G401.6 (cell line): ENCODE measurements around the gene PACC1.

Experiments used
- FAIRE-seq: peaks from 2 replicates; lab custom pipeline; 2012; peaks lifted over from hg19 to GRCh38; lab: Jason Lieb, UNC

The PACC1 gene

GRCh38 chr1:212437179-212437798 is 22.6 kb upstream of the PACC1 start:
- FAIRE-seq: no peak

DNA sequence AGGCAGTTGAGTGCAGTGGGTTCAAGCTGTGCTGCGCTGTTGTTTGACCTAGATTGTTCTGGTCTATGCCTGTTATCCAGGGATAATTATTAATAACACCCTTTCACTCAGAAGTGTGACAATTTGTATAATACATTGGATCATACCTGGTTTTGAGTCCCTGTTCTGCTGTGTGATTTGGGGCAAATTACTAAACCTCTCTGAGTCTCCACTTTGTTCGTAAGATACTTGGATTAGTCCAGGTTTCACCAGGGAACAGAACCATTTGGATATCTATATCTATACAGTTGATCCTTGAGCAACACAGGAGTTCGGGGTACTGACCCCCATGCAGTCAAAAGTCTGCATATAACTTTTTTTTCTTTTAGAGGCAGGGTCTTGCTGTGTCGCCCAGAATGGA is 20.3 kb upstream of the PACC1 start:
- FAIRE-seq: no peak

DNA sequence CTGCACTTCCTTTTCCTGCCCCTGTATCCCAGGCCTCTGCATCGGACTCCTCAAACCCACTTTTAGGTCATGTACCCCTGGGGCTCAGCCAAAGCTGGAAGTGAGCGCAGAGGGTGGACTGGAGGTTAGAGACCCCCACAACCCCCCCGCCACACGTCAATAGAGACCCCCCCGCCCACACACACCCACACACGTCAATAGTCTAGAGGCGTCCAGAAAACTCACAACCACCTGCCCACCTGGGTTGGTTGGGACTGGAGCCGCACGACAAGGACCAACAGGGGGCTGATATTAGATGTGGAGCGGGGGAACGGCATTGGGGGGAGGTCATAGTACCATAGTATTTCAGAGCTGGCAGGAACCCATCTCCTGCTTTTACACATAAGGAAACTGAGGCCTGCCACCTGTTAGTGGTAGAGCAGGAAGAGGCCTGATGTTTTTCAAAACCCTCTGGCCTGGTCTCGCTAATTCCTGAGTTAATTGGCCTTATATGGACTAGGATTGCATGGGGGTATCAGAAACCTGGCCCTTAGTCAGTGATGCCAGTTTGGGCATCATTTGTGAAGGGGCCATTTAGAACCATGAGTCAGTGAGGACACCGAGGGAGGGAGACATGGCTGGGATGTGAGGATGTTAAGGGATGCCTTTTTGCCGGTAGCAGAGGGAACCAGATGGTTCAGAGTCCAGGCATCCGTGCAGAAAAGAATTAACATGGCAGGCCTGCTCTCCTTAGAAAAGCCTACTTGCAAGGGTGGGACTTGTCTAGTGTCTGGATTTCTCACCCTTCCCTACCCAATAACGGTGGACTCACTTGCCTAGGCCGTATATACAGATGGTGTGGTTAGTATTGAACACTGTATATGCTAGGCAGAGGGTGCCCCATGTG is 19.1 kb upstream of the PACC1 start:
- FAIRE-seq: no peak

DNA sequence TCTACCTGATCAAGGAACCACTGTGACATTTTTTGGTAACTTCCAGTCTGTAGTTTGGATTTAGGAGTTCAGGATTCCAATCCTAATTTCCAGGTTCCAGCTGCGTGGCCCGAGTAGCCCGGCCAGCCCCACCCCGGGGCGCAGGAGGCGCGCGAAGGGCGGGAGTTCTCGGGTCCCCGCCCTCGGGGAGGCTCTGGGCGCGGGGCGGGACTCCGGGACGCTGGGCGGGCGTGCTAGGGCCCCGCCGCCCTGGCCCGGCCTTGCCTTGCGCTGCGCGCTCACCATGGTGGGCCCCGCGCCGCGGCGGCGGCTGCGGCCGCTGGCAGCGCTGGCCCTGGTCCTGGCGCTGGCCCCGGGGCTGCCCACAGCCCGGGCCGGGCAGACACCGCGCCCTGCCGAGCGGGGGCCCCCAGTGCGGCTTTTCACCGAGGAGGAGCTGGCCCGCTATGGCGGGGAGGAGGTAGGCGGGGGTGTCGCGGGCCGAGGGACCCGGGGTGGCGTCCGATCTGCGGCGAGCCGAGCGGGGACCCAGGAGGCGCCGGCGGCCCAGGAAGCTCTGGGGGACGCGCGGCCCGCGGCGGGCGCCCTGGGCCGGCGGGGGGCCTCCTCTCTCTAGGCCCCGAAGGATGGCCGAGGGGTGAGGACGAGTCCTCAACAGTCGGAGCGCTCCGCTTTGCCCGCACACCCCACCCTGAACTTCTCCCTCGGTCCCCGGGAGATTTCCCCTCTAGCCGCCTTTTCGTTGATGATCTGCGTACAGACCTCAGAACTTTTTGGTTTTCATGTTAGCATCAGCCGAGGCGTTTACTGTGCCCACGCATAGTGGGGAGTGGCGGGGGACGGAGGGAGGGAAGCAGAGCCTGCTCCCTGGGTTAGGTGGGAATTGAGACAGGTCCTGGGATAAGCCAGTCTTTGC is 18.2 kb upstream of the PACC1 start, which contains the start of gene NENF:
TSS of gene NENF (plus strand) at position 260 of the 916 bp plus-strand sequence. CDS start at position 284, 24 bp downstream.
- no peak for FAIRE-seq

- FAIRE-seq: no peak
These were observed 17.6 kb upstream of the PACC1 start for GRCh38 chr1:212432272-212432660.

GRCh38 chr1:212431644-212432043 is 17.0 kb upstream of the PACC1 start:
- no peak for FAIRE-seq

DNA sequence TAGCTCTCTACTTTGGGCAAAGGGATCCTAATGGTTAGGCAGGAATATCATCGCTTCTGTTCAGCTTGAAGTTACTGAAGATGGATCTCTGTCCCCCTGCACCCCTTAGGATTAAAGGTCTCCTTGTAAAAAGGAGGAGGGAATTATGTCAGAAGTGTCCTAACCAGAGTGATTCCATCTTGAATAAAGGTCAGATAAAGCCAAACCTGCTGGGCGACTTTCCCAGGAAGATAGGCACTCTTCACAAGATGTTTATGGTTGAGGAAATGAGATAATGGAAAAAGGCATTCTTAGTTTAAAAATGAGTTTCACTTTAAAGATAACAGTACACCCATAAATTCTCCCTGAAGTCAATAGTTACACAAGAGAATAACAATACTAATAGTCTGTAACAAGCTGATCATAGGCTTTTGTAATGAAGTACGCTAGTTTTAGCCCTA is 16.3 kb upstream of the PACC1 start:
- FAIRE-seq: no peak

DNA sequence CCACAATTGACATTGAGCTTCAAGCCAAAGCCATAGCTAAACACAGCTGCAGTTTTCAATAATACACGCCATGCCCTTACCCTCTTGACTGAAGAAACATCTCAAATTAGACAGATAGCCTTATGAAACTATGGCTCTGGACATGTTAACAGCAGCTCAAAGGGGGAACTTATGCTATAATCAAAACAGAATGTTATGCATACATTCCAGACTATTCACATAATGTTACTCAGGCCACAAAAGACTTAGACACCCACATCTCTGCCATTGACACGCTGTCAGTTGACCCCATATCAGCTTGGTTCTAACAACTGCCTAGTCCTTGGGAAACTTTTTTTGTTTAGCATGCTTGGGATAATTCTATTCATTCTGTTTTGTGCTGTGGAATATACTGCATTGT is 15.7 kb upstream of the PACC1 start:
- no peak for FAIRE-seq

DNA sequence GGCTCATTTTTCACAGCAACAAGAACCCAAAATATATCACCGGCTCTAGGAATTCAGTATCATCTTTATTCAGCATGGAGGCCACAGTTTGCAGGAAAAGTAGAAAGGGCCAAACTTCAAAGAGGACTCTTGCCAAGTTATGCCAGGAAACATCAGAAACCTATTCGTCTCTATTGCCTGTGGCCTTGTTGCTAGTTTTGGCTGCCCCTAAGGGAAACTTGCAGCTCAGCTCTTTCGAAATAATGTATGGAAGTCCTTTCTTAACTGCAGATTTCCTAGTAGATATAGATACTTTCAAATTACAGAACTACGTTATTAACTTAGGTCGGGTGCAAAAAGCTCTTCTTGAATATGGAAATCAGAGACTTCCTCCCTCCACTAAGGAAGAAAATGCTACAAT is 13.8 kb upstream of the PACC1 start:
- no peak for FAIRE-seq

DNA sequence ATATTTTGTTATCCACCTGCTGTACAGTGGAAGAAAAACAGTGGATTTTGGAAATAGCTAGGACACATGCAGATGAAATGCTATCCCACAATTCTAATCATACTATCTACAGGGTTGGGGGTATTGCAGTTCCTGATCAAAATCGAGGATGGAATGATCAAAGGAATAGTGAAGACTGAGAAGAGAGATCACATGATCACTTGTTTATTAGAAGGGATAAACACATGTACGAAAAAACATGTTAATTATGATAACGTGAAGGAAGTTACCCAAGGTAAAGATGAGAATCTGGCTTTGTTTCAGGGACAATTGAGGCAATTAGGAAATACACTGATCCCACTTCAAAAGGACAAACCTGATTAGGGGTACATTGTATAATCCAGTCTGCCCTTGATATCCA is 9.2 kb upstream of the PACC1 start:
- no peak for FAIRE-seq

- FAIRE-seq: no peak
These were observed 6.5 kb upstream of the PACC1 start for GRCh38 chr1:212421165-212421564.

DNA sequence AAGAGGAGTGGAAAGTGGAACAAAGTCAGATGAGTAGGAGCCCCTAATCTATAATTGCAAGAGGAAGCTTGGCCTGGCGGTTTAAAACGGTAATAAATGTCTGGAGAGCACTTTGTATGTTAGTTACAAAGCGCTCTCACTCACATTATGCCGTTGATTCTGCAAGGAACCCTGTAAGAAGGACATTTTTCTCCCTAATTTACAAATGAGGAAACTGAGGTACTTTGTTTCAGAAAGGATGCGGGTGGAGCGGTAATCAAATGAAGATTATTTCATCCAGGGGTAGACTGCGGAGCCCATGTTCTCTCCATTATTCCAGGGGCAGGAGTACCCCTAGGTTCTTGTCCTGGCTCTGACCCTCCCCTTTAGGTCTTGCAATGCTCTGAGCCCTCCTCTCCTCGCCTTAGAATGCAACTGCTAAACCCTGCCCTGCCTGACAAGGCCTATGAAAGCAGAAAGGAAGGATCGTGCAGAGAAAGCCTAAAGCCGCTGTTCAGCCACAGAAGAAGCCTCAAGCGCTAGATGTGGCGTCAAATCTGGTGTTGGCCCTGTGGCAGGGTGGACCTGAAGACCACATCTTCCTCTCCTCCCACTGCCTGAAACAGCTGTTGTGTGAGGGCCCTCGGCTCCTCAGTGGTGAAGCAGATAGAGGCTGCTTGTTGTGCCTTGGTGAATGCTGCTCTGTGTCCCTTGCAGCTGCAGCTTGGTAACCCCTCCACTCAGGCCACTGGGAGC is 588 bp upstream of the PACC1 start:
- no peak for FAIRE-seq

GRCh38 chr1:212413902-212414327 is 771 bp downstream of the PACC1 start:
- FAIRE-seq: no peak

DNA sequence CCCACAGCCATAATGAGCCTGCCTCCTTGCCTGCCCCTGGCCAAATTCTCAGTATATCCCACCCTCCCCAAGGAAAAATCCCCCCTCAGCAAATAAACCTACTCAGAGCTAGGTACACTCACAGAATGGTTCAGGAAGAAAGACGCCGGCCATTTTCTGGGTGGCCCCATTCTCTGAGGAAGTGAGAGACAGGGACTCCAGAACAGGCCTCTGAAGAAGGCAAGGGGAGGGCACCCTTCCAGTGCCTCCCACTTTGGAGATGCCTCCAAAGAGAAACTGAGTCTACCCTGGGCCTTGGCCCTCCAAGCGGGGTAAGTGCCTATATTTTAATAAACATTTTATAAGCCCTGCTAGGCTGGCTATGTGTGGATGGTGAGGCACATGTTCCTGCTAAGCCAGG is 2.3 kb downstream of the PACC1 start:
- FAIRE-seq: no peak

GRCh38 chr1:212410231-212410820 is 4.4 kb downstream of the PACC1 start:
- no peak for FAIRE-seq

DNA sequence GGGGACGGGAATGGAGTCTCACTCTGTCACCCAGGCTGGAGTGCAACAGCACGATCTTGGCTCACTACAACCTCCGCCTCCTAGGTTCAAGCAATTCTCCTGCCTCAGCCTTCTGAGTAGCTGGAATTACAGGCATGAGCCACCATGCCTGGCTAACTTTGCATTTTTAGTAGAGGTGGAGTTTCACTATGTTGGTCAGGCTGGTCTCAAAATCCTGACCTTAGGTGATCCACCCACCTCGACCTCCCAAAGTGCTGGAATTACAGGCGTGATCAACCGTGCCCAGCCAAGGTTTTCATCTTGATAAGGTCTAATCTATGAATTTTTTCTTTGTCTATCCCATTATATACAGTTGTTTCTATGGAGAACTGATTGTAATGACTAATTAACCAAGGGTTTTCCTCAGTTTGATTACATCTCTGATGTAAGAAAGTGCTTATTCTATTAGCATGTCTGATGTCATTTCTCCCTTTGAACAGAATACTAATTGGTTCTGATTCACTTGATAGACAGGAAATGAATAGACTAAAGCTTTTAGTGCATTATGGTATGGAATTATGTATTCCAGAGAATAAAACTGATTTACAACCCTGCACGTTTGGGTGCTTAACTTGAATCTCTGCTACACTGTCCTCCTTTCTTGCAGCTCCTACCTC is 11.9 kb downstream of the PACC1 start:
- FAIRE-seq: no peak

GRCh38 chr1:212401838-212402582 is 12.7 kb downstream of the PACC1 start:
- no peak for FAIRE-seq

- no peak for FAIRE-seq
These were observed 13.6 kb downstream of the PACC1 start for GRCh38 chr1:212401042-212401441.

- no peak for FAIRE-seq
These were observed 17.5 kb downstream of the PACC1 start for GRCh38 chr1:212397171-212397570.

DNA sequence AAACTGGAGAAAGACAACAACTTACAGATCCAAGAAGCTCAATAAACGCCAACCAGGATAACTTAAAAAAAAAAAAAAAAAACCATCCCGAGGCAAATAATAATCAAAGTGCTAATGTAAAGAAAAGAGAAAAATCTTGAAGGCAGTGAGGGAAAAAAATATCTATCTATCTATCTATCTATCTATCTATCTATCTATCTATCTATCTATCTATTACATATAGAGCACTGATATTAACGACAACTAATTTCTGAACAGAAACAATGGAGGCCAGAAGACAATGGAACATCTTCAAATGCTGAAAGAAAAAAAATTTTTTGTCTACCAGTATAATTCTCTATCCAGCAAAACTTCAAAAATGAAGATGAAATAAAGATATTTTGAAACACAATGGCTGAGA is 18.0 kb downstream of the PACC1 start:
- FAIRE-seq: peak; percentile 47
